LNCaP clone FGC (cell line): Measurements from ENCODE around the gene MUC20.
"Not testable (repeated sequence)": the region's sequence is repeated elsewhere in the genome, so short reads cannot be mapped to it uniquely, and the experiment has no call there.

Experiments
- DNase-seq: peaks from one replicate; pipeline ENCODE4 v3.0.0-alpha.2; 2011; ENCODE audit warnings: low read depth
- H3K4me3 ChIP-seq: 2 replicates; pipeline ENCODE4 v1.5.1; 2011; ENCODE audit warnings: mild to moderate bottlenecking, low read depth, low read length, control low read depth
- TF ChIP-seq, protein P1 (sequence below): IDR thresholded peaks from 2 replicates; pipeline ENCODE4 v1.5.1; 2012; ENCODE audit warnings: mild to moderate bottlenecking; ENCODE audit not compliant: control insufficient read depth, insufficient read depth; ENCODE audit errors: extremely low read depth

The MUC20 gene

DNA sequence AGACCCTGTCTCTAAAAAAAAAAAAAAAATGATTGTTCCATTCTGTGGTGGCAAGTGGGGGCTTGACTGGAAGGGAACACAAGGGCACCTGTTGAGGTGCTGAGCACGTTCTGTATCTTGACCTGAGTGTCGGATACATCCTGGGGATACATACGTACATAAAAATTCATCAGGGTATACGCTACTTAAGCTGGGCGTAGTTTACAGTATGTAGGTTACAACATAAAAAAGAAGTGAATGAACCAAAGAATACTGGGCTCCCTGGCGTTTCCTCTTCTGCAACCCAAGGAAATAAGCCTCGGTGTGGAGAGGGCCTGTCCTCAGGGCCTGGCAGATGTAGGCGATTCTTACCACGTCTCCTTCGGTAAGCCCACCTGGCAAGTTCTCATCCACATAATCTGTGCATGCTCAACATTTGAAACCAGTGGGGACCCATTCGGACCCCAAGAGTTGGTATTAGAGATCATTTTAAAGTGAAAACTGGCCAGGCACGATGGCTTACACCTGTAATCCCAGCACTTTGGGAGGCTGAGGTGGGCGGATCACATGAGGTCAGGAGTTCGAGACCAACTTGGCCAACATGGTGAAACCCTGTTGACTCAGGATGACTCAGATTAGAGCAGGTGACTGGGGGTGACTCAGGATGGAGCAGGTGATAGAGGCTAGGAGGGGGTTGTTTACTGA is 5.1 kb upstream of the MUC20 start:
- no peak for DNase-seq
- TF ChIP-seq, protein P1, sequence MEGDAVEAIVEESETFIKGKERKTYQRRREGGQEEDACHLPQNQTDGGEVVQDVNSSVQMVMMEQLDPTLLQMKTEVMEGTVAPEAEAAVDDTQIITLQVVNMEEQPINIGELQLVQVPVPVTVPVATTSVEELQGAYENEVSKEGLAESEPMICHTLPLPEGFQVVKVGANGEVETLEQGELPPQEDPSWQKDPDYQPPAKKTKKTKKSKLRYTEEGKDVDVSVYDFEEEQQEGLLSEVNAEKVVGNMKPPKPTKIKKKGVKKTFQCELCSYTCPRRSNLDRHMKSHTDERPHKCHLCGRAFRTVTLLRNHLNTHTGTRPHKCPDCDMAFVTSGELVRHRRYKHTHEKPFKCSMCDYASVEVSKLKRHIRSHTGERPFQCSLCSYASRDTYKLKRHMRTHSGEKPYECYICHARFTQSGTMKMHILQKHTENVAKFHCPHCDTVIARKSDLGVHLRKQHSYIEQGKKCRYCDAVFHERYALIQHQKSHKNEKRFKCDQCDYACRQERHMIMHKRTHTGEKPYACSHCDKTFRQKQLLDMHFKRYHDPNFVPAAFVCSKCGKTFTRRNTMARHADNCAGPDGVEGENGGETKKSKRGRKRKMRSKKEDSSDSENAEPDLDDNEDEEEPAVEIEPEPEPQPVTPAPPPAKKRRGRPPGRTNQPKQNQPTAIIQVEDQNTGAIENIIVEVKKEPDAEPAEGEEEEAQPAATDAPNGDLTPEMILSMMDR, result no peak
- no peak overlapping the region for H3K4me3 ChIP-seq

DNA sequence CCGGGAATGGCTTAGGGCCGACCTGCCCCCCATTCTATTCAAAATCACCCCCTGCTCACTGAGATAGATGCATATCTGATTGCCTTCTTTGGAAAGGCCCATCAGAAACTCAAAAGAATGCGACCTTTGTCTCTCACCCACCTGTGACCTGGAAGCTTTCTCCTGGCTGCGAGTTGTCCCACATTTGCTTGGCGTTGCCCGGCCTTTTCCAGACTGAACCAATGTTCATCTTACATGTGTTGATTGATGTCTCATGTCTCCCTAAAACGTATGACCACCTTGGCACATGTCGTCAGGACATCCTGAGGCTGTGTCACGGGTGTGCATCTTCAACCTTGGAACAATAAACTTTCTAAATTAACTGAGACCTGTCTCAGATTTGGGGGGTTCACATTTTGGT is 3.4 kb upstream of the MUC20 start:
- TF ChIP-seq, protein P1, result no peak
- DNase-seq, result no peak
- no peak overlapping the region for H3K4me3 ChIP-seq

DNA sequence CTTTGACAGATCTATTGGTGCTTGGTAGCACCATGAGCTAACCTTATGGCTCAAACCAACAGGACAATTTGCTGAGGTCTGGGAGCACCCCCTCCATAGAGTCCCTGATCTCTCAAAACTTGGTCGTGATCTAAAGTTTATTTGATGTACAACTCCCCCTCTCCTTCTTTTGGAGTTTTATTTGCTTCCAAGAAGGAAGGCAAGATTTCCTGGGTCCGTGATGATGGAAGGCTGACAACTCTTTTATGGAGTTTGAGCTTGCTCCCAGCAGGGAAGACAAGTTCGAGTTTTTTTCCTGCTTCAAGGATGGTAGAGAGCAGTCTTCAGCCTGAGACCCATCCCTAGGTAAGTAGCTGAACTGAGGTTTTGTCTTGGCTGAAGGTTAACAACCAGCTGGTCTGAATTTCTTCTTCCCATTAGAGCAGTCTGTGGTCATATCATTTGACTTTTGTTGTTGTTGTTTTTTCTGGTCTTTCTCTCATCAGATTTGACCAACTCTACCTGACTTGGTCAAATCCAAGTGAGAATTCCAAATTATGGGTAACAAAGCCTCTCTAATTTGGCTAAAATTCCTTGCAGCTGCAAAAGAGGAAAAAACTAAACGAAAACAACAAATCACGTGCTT is 2.8 kb upstream of the MUC20 start:
- TF ChIP-seq, protein P1, result no peak
- DNase-seq, result no peak
- no peak overlapping the region for H3K4me3 ChIP-seq

DNA sequence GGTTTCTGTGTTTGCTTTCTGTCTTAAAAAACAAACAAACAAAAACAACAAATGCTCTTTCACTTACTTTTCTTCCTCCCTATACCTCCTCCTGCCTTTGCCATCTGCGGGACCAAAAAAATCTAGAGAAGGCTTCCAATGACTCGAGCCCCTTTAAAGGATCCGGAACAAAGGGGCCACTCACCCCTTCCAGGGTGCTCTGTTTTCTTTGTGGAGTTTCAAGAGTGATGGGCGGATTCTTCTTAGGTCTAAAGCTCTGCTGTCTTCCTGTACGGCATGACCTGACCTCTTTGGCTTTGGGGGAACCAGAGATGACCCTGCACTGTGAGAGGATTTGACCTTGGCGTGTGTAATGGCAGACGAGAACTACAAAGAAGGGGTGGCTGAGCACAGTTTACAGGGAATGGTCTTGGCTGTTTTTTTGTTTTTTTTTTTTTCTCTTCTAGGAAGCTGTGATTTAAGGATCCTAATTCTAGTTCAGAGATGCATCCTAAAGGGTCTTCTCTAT is 2.2 kb upstream of the MUC20 start:
- TF ChIP-seq, protein P1, result no peak
- H3K4me3 ChIP-seq, result no peak overlapping the region
- DNase-seq, result no peak

DNA sequence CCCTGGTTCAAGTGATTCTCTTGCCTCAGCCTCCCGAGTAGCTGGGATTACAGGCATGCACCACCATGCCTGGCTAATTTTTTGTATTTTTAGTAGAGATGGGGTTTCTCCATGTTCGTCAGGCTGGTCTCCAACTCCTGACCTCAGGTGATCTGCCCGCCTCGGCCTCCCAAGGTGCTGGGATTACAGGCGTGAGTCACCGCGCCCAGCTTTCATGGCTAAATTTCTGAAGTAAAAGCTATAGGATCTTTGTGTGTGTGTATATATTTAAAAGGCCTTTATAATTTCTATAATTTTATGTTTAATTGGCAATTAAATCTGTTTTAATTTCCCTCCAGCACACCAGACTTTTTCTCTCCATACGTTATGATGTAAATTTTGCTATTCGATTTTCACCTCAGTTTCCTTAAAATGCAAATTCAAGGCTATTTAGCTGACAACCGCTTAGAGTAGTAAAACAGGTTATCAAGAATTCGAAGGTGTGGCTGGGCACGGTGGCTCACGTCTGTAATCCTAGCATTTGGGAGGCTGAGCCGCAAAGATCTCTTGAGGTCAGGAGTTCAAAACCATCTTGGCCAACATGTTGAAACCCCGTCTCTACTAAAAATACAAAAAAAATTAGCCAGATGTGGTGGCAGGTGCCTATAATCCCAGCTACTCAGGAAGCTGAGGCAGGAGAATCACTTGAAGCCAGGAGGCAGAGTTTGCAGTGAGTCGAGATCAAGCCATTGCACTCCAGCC is 1.1 kb upstream of the MUC20 start:
- not testable (repeated sequence) for DNase-seq, H3K4me3 ChIP-seq

DNA sequence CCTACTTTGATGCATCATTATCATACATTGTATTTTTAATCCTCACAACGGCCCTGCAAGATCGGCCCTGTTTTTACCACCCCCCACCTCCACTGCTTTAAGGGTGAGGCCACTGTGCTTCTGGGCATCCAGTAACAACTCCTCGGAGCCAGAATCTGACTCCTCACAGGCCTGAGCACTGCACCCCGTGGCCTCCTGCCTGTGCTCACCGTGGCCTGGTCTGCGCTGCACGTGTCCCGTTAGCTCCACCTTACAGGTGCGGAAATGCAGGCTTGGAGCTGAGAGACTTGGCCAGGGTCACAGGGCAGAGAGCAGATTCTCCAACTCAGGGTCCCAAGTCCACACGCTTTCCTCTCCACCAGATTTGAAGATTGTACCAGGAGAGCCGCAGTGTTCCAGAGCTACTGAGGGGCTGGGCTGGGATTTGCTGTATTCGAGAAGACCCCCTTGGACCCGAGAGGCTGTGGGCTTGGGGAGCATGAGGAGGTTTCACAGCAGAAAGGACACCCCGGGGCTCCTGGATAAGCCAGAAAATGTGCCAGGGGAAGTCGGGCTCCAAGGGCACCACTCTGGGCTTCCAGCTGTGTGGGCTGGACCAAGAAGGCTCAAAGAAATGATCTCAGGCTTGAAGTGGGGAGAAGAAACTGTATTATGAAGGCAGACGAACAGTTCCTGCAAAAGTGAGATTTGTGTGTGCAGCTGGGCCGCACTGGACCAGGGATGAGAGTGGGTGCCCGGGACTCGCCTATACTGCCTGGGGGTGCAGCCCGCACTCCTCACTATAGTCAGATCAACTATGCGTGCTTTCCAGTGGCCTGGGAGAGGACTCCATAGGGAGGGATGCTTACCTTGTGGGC is 1.6 kb downstream of the MUC20 start:
- H3K4me3 ChIP-seq, DNase-seq: not testable (repeated sequence)

DNA sequence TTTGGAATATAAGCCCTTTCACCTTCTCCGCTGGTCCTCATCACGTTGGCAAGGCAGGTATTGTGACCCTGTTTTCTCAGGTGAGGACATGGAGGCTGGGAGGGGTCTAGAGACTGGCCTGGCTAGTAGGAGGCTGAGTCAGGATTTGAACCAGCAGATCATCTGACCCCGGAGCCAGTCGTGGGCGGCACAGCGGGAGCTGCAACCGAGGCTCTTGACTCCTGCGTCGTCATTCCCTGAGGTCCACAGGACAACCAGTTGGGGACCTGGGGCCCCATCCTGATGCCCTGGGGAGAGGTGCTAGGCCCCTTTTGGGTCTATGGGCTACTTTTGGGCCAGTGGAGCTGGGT is 2.2 kb downstream of the MUC20 start:
- not testable (repeated sequence) for H3K4me3 ChIP-seq, DNase-seq

DNA sequence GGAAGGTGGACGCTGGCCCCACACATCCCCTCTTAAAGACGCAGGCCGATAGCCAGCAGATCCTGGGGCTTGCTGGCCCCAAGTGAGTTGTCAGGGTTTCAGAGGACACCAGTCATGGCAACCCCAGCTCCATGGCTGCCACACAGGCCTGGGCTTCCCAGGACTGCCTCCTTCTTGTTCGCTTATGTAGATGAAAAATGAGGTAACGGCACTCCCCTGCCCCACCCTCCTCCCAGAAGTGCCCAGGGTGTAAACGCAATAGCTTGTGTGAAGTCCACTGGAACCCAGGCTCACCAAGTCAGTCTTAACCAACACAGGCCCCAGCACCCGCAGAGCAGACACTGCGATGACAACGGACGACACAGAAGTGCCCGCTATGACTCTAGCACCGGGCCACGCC is 3.6 kb downstream of the MUC20 start:
- not testable (repeated sequence) for DNase-seq, H3K4me3 ChIP-seq

DNA sequence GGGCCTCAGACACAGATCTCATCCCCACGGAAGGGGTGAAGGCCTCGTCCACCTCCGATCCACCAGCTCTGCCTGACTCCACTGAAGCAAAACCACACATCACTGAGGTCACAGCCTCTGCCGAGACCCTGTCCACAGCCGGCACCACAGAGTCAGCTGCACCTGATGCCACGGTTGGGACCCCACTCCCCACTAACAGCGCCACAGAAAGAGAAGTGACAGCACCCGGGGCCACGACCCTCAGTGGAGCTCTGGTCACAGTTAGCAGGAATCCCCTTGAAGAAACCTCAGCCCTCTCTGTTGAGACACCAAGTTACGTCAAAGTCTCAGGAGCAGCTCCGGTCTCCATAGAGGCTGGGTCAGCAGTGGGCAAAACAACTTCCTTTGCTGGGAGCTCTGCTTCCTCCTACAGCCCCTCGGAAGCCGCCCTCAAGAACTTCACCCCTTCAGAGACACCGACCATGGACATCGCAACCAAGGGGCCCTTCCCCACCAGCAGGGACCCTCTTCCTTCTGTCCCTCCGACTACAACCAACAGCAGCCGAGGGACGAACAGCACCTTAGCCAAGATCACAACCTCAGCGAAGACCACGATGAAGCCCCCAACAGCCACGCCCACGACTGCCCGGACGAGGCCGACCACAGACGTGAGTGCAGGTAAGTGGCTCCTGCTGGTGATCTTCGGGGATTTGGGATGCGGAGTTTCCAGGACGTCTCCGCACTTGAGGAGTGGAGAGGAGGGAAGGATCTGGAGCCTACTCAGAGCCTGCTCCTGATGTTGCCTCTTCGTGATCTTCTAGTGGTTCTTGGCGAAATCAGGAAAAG is 5.3 kb downstream of the MUC20 start:
- DNase-seq, H3K4me3 ChIP-seq: not testable (repeated sequence)
